22Rv1 (cell line): ENCODE results near the gene TRAF7.
"Not testable (repeated sequence)": the region's sequence is repeated elsewhere in the genome, so short reads cannot be mapped to it uniquely, and the experiment has no call there.

Experiments
- ZFX ChIP-seq: fragments of 450-650 bp; IDR thresholded peaks from 2 replicates; pipeline ENCODE4 v1.6.1; 2017; ENCODE audit warnings: antibody characterized with exemption, borderline replicate concordance
- TF ChIP-seq, protein P1 (sequence below): fragments of 450-650 bp; IDR thresholded peaks from 2 replicates; pipeline ENCODE4 v1.5.1; 2017; ENCODE audit warnings: mild to moderate bottlenecking

DNA sequence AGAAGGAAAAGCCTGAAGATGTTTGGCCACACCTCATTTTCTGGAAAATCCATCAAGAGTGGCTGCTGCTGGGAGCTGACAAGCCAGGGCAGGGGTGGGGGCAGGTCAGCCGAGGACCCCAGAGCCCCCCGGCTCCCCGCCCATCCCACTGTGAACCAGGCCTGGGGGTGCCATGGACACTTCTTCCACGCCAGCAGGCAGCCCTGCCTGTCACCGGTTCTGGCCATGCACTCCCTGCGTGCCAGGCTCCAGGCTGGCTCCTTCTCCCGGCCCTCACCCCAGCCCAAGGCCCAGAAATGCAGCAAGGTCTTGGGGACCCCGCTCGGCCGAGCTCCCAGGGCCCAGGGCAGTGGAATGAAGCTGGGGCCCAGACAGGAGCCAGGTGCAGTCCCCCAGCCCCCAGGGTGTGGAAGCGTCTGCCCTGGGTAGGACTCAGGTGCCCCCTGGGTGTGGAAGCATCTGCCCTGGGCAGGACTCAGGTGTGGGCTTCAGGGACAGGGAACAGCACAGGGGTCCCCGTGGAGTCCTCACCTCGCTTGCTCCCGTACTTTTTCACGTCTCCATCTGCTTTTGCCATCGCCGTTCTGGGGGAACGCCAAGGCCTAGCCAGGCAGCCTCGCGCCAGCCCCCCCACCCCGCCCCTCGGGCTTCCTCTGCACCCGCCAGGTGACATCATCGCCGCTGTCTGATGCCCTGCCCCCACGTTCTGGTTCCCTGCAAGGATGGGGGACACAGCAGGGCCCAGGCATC lies 32.5 kb upstream of the TRAF7 start:
- TF ChIP-seq, protein P1, sequence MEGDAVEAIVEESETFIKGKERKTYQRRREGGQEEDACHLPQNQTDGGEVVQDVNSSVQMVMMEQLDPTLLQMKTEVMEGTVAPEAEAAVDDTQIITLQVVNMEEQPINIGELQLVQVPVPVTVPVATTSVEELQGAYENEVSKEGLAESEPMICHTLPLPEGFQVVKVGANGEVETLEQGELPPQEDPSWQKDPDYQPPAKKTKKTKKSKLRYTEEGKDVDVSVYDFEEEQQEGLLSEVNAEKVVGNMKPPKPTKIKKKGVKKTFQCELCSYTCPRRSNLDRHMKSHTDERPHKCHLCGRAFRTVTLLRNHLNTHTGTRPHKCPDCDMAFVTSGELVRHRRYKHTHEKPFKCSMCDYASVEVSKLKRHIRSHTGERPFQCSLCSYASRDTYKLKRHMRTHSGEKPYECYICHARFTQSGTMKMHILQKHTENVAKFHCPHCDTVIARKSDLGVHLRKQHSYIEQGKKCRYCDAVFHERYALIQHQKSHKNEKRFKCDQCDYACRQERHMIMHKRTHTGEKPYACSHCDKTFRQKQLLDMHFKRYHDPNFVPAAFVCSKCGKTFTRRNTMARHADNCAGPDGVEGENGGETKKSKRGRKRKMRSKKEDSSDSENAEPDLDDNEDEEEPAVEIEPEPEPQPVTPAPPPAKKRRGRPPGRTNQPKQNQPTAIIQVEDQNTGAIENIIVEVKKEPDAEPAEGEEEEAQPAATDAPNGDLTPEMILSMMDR = not testable (repeated sequence)
- not testable (repeated sequence) for TF ChIP-seq ZFX
